ENCODE measurements around the gene TSHZ2.
A peak's percentile ranks its signal among the peaks of the same experiment; 100 is the strongest.

Gene TSHZ2

DNA sequence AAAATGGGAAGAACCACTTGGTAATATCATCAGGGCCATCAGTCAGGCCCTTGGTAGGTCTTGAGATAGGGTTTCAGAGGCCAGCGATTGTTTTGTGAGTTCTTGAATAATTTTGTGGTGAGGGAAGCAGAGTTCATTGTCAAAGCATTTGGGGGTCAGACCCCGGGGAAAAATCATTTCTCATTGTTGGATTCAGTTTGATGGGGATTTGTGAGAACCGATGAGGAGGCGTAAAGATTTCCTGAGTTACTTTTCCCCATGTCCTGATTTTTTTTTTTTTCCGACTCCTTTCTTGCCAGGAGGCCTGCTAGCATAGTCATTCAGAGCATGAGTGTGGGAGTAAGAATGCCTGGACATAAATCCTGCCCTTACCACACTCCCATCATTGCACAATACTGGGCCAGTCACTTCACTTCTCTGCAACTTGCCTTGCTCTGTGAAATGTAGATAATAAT lies 60.3 kb downstream of the TSHZ2 start:
- peak; percentile 66 for DNase-seq

DNA sequence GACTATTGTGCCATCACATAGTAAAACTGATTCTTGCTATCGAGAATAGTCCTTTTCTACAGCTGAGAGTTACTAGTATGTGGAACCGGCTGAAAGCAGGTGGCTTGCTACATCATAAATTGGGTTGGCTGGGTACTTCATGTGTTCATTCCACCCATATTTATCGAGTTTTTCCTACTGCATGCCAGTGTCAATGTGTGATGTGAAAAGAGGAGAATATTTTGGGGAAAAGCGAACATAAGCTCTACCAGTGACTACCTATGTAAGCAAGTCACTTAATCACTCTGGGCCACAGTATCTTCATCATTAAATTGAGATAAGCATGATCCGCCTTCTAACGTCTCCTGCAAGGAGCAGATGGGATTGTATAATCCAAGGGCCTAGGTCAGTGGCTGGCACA lies 61.0 kb downstream of the TSHZ2 start:
- DNase-seq = no peak

DNA sequence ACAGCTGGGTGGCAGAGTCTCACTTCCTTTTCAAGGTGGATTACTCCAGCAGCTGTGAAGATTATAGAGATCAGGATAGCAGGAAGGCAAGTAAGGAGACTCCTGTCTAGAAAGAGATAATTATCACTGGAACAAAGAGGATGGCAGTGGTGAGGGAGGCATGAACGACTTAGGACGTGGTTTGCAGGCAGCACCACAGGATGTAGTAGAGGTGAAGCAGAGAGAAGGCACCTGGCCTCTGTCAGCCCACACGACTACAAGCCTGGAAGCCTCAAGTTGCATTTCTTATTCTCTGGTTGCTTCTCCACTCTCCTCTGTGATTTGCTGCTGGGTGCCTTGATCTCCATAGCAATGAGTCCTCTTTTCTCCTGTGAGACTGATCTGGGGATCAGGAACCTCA lies 62.7 kb downstream of the TSHZ2 start:
- no peak for DNase-seq

DNA sequence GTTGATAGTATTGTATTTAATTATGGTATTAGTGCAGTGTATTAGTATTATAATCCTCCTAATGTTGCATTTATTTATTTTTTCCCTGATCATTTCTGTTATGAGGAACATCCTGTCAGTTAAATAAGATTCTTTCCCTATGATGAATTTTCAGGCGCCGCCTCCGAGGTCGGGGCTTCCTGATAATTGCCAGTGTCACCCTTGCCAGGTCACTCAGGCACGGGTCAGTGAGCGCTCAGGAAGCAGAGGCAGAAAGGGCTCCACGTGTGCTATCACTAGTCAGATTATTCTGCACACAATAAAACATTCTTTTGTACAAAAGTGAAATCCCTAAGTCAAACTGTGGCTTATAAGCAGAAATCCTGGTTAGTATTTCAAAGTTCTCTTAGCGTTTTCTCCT lies 64.8 kb downstream of the TSHZ2 start:
- DNase-seq = no peak

DNA sequence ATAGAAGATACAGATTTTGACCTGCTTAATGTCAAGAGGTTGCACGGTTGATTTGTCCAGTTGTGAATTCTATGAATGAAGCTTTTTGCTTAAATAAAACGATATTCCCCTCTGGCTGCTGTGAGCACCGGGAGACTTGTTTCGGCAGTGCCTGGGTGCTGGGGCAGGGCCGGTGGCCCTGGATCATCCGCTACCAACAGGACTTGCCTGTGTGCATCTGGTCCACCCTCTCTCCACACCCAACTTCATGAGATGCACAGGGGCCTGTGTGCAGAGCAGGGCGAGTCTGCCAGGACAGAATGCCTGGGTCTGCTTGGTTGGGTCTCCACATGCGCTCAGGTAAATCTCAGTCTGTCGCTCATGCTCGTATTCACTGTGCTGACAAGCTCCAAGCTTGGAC lies 65.5 kb downstream of the TSHZ2 start:
- DNase-seq = no peak

DNA sequence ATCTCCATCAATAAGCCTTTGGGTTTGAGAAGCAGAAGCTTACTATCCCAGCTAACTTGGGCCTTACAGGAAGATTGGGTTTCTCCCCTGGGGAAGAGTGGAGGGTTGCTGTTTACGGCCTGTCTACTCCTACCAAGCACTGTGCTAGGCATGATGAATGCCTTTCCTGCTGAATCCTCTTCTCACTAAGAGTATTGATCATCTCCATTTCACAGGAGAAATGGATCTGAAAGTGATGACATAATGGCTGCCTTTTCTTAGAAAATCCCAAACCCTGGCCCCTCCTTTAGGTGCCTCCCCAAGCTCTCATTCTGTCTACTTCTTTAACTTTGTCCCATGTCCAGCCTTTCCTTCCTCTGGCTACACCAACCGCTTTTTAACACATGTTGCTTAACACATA lies 66.1 kb downstream of the TSHZ2 start:
- DNase-seq = no peak

DNA sequence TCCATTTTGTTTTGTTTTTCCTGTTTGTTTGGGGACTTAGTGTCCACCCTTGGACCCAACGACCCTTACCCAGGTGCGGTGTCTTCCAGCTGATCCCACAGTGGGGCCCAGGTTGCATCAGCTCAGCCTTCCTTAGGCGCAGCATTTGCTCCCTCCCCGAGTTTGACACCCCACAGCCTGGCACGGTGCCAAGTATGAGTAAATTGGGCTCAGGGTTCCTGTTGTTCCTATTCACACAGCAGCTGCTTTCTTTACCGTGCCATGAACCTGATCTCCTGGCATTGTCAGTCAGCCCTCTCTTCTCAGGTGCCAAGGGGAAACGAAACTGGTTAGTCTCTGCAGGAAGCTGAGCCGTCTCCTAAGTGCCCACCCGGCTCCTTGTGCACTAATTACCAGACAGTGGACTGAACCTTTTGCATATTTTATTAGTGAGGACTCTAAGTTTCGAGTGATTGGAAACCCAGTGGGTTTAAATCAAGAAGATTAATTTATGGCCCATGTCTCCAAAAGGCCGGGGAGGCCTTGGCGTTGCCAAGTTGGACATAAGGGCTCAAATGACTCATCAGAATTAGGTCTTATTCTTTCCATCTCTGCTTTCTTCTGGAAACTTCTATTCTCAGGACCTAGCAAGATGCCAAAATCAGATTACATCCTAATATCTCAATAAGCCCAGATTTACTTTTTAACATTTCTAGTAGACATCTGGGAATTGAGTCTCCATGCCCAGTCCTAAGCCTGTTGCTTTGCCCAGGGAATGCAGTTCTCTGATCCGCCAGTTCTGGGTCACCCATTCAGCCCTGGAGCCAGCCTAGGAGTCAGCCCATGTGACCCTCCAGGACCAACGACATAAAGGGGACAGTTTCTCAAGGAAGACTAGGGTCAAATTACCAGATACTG lies 68.8 kb downstream of the TSHZ2 start:
- DNase-seq = no peak

DNA sequence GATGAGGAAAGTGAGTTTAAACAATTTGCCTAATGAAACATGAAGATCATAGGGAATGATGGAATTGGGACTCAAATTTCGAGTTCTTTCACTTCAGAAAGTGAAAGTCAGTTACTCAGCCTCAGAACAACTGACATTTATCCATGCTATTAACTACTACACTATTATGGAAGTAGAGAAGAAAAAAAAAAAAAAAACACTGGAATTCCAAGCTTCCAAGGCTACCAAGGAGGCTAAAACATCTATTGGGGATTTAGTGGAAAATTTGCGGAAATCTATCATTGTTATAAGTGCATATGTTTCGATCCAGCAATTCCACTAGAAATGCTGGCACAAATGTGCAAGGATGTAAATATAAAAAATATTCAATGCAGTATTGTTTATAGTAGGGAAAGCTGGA lies 70.4 kb downstream of the TSHZ2 start:
- no peak for DNase-seq

DNA sequence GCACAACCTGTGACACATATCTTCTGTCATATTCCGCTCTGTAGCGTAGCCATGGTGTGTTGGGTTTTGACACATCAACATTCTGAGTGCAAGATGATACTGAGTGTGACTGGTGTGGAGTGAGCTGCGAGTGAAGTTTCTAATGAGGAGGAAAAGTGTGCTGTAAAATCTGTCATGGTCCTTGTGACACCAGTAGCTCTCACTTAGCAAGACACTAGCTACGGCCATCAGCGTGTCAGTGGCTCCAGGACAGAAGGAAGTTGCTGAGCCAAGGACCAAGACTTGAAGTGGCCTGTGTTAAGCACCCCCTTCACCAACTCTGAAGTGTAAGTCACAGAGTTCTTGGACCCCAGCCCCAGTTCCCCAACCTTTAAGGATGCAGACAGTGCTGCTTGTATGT lies 72.1 kb downstream of the TSHZ2 start:
- no peak for DNase-seq

DNA sequence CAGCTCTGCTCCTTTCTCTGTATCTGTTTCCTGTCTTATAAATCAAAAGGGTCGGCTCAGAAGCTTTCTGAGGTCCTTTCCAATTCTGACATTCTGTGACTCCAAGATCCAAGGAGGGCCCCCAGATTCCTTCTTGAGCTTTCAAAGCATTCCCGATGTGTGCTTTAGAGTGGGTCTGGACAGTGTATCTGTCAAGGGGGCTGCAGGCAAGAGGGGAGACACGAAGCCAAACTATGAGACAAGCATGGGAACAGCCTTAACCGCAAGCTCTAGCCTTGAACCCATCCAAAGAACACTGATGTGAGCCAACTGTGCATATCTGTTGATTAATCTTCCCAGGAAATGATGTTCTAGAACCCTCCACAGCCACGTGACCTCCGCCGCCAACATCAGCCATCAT lies 73.8 kb downstream of the TSHZ2 start:
- DNase-seq = no peak

DNA sequence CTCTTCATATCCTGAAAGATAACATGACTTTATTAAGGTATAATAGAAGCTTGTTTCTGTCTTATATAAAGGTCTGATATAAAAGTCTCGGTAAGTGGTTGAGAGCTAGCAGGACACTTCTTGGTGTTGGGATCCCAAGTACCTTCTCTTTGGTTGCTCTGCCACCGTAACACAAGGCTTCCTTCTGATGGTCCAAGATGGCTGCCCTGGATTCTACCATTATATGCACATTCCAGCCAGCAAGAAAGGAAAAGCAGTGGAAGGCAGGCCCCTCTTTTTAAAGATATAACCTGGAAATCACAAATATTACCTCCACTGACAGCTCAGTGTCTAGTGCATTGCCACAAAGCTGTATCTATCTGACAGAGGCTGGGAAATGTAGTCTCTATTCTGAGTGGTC lies 75.0 kb downstream of the TSHZ2 start:
- no peak for DNase-seq

DNA sequence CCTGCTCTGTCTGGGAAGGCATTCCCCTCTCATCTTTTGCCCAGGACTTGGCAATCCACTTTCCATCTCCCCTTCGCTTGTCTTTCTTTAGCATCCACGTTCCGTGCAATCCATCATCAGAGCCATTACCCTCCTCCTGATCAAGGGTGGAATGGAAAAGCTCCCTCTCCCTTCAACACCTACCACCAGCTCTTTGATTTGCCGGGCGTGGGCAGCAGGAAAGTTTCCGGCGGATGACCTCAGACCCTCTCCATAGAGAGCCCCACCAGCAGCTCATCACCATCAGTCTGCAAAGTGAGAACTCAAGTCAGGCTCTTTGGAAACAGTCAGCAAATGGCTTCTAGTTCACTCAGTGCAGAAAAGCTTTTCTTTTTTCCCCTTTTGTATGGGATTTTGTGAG lies 76.2 kb downstream of the TSHZ2 start:
- no peak for DNase-seq

DNA sequence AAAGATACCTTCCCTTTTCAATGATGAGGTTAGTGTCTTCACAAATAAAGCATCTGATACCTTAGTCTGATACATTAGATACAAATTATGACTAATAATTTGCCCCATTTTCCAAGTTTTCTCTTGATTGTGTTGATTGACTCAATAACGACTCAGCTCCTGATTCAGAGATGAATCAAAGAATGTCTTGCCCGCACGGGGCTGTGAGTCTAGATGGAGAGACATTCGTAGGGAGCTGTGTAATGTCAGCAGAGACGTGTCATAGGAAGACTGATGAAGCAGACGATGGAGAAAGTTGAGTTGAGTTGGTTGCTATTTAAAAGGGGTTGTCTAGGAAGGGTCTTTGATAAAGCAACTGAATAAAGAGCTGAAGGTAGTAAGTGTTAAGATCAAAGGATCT lies 78.2 kb downstream of the TSHZ2 start:
- DNase-seq = no peak

DNA sequence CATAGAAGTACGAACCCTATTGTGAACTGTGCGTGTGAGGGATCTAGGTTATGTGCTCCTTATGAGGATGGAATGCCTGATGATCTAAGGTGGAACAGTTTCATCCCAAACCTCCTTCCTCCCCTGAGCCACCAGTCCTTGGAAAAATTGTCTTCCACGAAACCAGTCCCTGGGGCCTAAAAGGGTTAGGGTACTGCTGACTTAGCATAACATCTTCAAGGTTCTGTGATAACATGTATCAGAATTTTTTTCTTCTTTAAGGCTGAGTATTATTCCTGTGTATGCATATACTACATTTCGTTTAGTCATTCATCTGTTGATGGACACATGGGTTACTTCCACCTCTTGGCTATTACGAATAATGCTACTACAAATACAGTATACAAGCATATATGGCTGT lies 80.2 kb downstream of the TSHZ2 start:
- no peak for DNase-seq

DNA sequence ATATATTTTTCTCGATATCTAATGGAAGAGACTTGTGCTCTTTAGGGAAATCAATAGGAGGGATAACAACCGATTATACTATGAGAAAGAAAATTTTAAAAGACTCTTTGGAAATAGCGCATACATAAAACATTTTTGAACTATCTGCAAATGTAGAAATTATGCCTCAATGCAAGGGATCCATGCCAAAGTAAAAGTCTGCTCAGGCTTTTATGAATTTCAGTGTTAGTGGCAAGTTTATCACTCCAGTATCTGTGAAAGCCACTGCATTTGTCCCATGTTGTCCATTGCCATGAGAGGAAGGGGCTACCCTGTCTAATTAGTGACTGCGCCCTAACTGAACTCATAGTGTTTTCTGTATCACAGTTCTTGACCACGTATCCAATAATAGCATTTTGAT lies 81.4 kb downstream of the TSHZ2 start:
- DNase-seq = no peak

DNA sequence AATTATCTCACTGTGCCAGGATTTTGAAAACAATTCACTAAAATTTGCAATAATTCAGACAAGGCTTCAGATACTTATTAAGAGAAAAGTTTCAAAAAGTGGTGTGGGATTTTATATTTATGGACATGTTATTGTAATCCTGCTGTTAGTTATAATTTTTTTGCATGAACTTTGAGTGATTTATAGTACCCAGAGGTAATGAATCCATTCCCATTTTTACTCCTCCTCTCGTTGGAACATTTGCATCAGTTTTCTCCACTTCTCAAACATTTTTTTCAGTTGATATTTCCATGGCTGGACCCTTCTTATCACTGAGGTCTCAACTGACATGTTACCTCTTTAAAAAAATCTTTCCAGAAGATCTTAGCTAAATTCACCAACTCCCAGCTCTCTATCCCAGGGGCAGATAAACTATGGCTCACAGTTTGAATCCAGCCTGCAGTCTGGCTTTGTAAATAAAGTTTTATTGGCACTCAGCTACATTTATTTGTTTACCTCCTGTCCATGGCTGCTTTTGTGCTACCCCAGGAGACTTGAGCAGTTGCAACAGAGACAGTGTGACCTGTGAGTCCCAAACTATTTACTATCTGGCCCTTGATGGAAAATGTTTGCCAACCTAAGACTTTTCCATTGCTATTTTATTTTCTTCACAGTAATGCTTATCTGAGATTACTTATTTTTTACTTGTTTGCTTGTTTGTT lies 83.4 kb downstream of the TSHZ2 start:
- no peak for DNase-seq

DNA sequence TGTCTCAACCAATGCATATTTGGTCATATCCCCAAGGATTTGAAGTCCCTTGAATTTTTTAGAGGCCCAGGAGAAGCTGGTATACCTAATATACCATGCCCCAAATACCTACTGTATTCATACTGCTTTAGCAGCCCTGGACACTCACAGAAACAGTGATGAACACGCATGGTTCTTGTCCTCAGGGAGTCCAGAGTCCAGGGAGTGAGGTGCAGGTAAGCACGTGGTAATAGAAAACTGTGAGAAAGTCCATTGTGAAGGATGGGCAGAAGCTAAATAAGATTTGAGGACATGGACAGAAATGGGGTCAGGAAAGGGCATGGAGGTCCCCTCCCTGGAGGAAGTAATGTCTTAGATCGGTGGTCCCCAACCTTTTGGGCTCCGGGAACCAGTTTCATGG lies 85.4 kb downstream of the TSHZ2 start:
- no peak for DNase-seq

DNA sequence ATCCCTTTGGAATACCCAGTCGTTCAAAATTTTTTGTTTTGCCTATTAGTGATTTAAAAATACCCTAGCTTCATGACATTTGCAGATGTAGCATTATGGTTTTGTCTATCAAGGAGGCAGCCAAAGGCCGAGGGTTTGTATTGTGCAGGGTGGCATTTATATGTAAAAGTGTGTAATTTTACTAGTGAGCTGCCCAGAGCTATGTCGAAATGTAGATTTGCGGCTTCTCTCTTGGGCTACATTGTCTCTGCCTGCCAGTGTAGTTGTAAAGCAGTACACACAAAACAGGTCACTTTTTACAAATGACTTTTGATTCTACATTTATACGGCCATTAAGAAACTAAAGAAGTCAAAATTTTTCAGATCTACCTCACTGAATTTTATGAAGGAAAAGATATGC lies 87.7 kb downstream of the TSHZ2 start:
- no peak for DNase-seq

DNA sequence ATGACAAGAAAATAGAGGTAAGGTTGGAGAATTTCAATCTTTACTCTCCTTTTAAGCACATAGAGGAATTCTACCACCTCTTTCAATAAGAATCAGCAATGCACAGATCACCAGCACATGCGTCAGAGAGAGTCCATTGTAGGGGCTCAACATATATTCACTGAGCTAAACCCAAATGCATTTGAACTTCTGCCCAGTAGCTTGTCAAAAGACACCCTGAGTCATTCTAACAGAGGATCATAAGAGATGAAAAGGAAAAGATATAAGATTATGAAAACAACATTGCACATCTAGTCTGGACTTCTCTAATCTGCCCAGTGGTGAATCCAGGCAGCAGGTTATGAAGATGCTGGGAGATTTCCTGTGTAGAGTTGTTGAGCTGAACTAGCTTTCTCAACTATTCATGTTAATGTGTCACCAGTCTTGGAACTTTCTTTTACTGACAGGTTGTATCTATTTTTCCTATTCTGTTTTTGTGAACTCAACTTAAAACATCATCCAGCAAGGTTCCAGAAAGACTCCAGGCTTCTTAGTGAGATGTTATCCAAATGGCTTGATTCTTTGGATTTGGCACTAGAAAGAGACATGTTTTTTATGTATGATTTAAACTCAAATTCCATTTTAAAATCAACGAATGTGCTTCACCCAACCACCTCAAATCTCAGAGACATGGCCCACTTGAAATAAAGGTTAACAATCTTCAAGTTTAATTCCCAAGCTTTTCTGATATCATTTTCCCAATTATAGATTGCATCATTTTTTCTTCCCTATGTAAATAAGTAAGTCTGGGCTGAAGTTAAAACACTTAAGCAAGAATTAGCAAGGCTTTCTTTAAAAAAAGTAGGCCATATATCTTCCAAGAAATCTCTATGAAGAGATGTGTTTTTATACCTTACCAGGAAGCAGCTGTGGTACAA lies 89.3 kb downstream of the TSHZ2 start:
- no peak for DNase-seq

DNA sequence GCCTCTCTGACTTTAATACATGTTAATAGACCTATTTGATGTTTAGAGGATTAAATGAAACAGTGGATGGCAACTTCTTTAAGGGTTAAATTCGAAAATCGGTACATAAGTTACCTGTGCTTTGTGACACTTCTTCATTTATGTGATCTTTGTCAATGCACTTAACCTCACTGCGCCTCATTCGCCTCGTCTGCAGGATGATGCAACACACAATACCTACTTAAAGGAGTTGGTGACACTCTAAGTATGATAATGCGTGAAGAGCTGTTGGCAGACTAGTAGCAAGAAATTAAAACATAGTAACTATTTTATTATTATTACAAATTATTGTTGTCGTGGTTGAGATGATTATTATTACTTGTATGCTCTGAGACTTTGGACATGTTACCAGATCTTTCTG lies 92.8 kb downstream of the TSHZ2 start:
- no peak for DNase-seq

DNA sequence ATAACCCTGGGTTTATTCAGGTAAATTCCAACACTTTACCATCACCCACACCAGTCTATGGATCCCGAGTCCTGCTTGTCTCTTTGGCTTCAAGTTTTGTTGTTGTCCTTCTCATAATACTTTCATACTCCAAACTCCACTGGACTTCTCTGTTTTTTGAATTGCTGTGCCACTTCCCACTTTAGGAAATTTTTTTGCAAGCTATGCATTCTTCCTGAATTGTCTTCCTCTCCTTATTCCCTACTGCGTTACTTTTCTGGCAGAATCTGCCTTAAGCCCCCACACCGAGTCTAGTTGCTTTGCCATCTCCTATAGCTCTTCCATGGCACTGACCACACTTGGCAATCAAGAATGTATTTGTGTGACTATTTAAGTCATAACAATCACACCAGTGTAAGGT lies 96.1 kb downstream of the TSHZ2 start:
- no peak for DNase-seq

DNA sequence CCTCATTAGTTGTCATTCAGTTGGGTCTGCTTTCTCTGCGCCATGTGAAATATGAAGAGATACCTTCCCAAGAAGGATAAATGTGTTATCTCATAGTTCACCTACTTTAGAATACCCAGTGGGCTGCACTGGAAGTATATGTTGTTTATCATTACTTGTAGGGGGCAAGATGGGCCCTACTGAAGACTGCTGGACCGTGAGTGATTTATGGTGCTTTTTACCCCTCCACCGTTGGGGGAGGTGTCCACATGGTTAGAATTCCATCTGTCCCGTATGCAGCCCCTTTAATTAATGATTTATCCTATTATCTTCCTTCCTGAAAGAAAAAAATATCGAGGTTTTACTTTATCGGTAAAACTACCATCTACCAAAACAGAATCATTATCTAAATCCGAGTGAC lies 97.0 kb downstream of the TSHZ2 start:
- DNase-seq = no peak

DNA sequence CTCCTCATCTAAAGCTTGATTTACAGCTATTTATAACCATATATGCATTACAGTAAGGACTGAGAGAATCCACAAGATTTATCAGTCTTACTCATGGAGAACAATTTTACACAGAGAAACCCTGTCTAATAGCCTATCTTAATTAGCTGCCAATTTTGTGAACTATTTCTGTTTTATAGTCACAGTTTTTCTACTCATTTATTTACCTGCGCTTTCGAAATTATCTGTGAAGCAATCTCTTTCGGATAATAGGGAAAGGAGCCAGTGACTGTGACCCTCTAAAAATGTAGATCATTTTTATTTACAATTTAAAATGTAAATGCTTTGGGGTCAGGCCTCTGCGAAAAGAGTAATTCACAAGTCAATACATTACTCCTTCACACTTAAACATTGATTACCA lies 98.1 kb downstream of the TSHZ2 start:
- DNase-seq = no peak
